Measurements from ENCODE around the gene JSRP1. TPM values are rescaled to one million over a fixed set of nuclear protein-coding genes. Genes with fewer than 3 reads are reported as not detected.

The JSRP1 gene
- total and polyA plus RNA-seq, 2 experiments from 2014 or later: 2.4 to 3.1 TPM

- peaks cover 68% of the 10 kb centered on the region for H3K27me3 ChIP-seq (ENCODE audit: insufficient read depth)
- no peaks in the 10 kb centered on the region; the same call in 2 of the 3 replicates for H3K36me3 Mint-ChIP-seq (ENCODE audit: low read depth)
- peak; percentile 84 for DNase-seq (ENCODE audit: low spot score)
Measured at GRCh38 chr19:2291185-2291751, 35.1 kb upstream of the JSRP1 start.

GRCh38 chr19:2290441-2291184, 34.4 kb upstream of the JSRP1 start:
- TF ChIP-seq CREB1 (CRISPR knock-in tag; IDR thresholded peaks at IDR 0.05; ENCODE audit: low read depth) (no peak), EZH2 (IDR thresholded peaks at IDR 0.05; ENCODE audit: low read depth, unreplicated experiment) (peak; percentile 59), ZNF114 (CRISPR knock-in tag; IDR thresholded peaks at IDR 0.05) (no peak)
- Mint-ChIP-seq H3K36me3 (ENCODE audit: low read depth) (no peaks in the 10 kb centered on the region; the same call in 2 of the 3 replicates), H3K4me1 (peaks cover 13% of the 10 kb centered on the region), H3K27ac (no peak overlapping the region), H3K9me3 (peaks cover 4% of the 10 kb centered on the region; the same call in 1 of the 3 replicates), H3K27me3 (ENCODE audit: insufficient read depth, low read depth, poor library complexity) (peaks cover 69% of the 10 kb centered on the region), H3K4me3 (peak overlapping the region; percentile 56)
- peaks cover 68% of the 10 kb centered on the region for H3K27me3 ChIP-seq (ENCODE audit: insufficient read depth)
- H3K4me3 ChIP-seq: peak overlapping the region; percentile 59
- no peaks in the 10 kb centered on the region for H3K4me1 ChIP-seq (ENCODE audit: insufficient read depth)
- DNase-seq (ENCODE audit: low spot score) (peak; percentile 65), ATAC-seq (peak; percentile 52)
- no peaks in the 10 kb centered on the region for H3K79me2 ChIP-seq (replicated peaks; ENCODE audit: insufficient read depth)
- no peaks in the 10 kb centered on the region for H3K36me3 ChIP-seq (ENCODE audit: insufficient read depth)
- no peak overlapping the region for H3K27ac ChIP-seq (ENCODE audit: low read depth)
- H3K9me2 ChIP-seq (ENCODE audit: insufficient read depth): no peaks in the 10 kb centered on the region
- 0 out of 2 replicates have a peak, but pooled peaks cover 2% of the 10 kb centered on the region for H4K20me1 ChIP-seq (replicated peaks; ENCODE audit: insufficient read depth)
- H3F3A ChIP-seq (replicated peaks; ENCODE audit: low read depth): peaks cover 12% of the 10 kb centered on the region; the same call in 1 of the 2 replicates
- peak overlapping the region; percentile 95 for H2AFZ ChIP-seq
- peak overlapping the region; percentile 91 for H3K4me2 ChIP-seq

More at GRCh38 chr19:2291185-2291751, 35.1 kb upstream of the JSRP1 start:
- Histone ChIP-seq H2AFZ (peak overlapping the region; percentile 95), H3F3A (replicated peaks; ENCODE audit: low read depth) (peaks cover 12% of the 10 kb centered on the region; the same call in 1 of the 2 replicates), H3K4me2 (peak overlapping the region; percentile 91), H3K4me1 (ENCODE audit: insufficient read depth) (no peaks in the 10 kb centered on the region), H3K36me3 (ENCODE audit: insufficient read depth) (no peaks in the 10 kb centered on the region), H4K20me1 (replicated peaks; ENCODE audit: insufficient read depth) (0 out of 2 replicates have a peak, but pooled peaks cover 2% of the 10 kb centered on the region), H3K4me3 (peak overlapping the region; percentile 59), H3K79me2 (replicated peaks; ENCODE audit: insufficient read depth) (no peaks in the 10 kb centered on the region), H3K27ac (ENCODE audit: low read depth) (no peak overlapping the region), H3K9me2 (ENCODE audit: insufficient read depth) (no peaks in the 10 kb centered on the region)
- Mint-ChIP-seq H3K27ac (no peak overlapping the region), H3K4me3 (peak overlapping the region; percentile 56), H3K9me3 (peaks cover 4% of the 10 kb centered on the region; the same call in 1 of the 3 replicates), H3K27me3 (ENCODE audit: insufficient read depth, low read depth, poor library complexity) (peaks cover 64% of the 10 kb centered on the region), H3K4me1 (peaks cover 13% of the 10 kb centered on the region)
- TF ChIP-seq EZH2 (IDR thresholded peaks at IDR 0.05; ENCODE audit: low read depth, unreplicated experiment) (peak; percentile 42), ETS1 (IDR thresholded peaks at IDR 0.05) (no peak)
- peak; percentile 69 for ATAC-seq

DNA sequence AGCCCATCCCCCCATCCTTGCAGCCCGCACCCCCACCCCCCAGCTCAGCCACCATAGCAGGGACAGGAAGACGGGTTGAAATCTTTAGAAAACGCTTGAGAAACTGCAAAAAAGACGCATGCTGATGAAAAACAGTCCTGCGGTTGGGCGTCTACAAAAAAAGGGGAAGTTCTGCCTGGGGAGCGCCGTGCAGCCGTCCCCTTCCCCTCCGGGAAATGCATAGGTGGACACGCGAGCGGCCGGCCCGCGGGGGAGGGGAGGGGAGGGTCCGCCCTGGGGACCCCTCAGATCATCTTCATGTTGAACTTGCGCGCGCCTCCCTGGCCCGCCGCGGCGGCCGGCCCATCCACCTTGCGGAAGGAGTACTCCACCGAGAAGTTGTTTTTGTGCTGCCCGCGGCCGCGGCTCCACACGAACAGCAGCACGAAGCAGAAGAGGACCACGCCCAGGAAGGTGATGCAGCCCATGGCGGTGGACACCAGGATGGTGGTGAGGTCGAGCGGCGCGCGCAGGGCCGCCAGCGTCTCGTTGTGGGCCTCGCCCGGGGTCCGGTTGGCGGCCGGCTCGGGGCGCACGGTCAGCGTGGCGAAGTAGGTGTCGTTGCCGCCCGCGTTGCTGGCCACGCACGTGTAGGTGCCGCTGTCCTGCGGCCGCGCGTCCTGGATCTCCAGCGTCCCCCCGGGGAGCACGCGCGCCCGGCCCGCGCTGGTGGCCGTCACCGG, 33.7 kb upstream of the JSRP1 start:
- H3K4me1 Mint-ChIP-seq: peaks cover 11% of the 10 kb centered on the region
- peaks cover 66% of the 10 kb centered on the region for H3K27me3 Mint-ChIP-seq (ENCODE audit: insufficient read depth, low read depth, poor library complexity)

More for the DNA sequence above, 33.7 kb upstream of the JSRP1 start:
- Histone ChIP-seq H3K27me3 (ENCODE audit: insufficient read depth) (peaks cover 64% of the 10 kb centered on the region), H3F3A (replicated peaks; ENCODE audit: low read depth) (peaks cover 12% of the 10 kb centered on the region; the same call in 1 of the 2 replicates), H3K79me2 (replicated peaks; ENCODE audit: insufficient read depth) (no peaks in the 10 kb centered on the region), H4K20me1 (replicated peaks; ENCODE audit: insufficient read depth) (0 out of 2 replicates have a peak, but pooled peaks cover 2% of the 10 kb centered on the region), H3K4me3 (peak overlapping the region; percentile 59), H3K4me2 (peak overlapping the region; percentile 91), H2AFZ (peak overlapping the region; percentile 95), H3K27ac (ENCODE audit: low read depth) (no peak overlapping the region), H3K4me1 (ENCODE audit: insufficient read depth) (no peaks in the 10 kb centered on the region), H3K9me2 (ENCODE audit: insufficient read depth) (no peaks in the 10 kb centered on the region), H3K36me3 (ENCODE audit: insufficient read depth) (no peaks in the 10 kb centered on the region)
- TF ChIP-seq NANOG (IDR thresholded peaks at IDR 0.05; ENCODE audit: borderline replicate concordance) (no peak), EZH2 (IDR thresholded peaks at IDR 0.05; ENCODE audit: low read depth, unreplicated experiment) (peak; percentile 49)
- Mint-ChIP-seq H3K9me3 (peaks cover 4% of the 10 kb centered on the region; the same call in 1 of the 3 replicates), H3K36me3 (ENCODE audit: low read depth) (no peaks in the 10 kb centered on the region; the same call in 2 of the 3 replicates), H3K4me3 (peak overlapping the region; percentile 70), H3K27ac (no peak overlapping the region)
- DNase-seq (ENCODE audit: low spot score) (peak; percentile 62), ATAC-seq (peak; percentile 7)

Measured in GM23338 (cell line).